Measurements from ENCODE around the gene FAM3C. TPM values are rescaled to one million over a fixed set of nuclear protein-coding genes. Genes with fewer than 3 reads are reported as not detected.
"Not testable (repeated sequence)": the region's sequence is repeated elsewhere in the genome, so short reads cannot be mapped to it uniquely, and the experiment has no call there.

FAM3C gene
- total RNA-seq, 1 donor from 2014 or later: 117 TPM

DNA sequence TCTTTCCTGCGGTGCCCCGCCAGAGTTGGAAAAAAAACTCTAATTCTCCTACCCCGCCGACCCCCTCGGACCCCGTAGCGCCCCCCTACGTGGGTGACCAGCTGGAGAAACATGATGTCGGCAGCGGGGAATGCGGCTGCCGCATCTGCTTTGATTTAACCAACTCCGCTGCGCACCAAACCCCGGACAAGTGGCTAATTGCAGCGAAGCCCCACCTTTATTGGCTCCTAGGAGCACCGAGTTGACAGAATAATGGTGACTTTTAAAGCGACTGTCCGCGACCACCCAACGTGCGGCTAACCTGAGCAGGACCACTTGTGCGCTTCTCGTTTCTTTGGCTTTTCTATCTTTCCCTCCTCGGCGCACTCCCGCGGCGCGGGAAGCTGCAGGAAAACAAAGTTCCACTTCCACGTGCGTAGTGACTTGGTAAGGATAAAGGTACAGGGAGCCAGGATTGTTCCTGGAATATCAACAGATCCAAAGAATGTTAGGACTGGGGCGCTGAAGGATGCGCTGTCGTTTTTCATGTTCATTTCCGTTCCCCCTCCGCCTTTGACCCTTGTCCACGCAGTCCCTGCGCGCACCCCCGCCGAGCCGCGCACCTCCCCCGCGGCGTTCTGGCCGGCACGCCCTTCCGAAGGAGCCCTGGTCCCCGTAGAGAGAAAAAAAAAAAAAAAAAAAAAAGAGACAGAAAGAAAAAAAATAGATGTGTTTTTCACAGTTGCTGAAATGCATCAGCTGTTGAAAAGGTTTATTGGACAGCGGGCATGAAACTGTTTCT, 65.9 kb downstream of the FAM3C start:
- DNase-seq: no peak

DNA sequence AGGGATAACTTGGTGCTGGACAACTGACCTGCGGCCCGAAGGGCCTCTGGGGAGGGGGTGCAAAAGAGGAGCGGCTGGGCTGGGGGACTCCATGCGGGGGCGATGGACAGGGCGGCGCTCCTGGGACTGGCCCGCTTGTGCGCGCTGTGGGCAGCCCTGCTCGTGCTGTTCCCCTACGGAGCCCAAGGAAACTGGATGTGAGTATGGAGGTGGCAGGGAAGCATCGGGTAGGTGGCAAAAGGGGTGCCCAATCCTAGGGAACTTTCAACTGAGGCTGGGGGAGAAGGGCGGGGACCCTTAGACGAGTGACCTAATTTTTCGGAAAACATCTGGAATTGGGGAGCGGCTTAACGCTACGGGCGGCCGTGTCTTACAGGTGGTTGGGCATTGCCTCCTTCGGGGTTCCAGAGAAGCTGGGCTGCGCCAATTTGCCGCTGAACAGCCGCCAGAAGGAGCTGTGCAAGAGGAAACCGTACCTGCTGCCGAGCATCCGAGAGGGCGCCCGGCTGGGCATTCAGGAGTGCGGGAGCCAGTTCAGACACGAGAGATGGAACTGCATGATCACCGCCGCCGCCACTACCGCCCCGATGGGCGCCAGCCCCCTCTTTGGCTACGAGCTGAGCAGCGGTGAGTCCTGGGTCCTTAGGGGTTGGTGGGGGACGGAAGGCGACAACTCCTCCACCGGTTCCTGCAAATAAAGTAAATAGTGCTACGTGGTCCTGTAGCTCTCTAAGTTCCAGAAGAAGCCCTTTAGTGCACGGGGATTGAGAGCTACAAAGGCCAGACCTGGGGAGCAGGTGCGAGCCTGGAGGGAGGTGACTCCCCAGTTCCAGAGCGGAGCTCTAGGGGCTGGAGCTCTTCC, 66.7 kb downstream of the FAM3C start:
- DNase-seq: no peak

DNA sequence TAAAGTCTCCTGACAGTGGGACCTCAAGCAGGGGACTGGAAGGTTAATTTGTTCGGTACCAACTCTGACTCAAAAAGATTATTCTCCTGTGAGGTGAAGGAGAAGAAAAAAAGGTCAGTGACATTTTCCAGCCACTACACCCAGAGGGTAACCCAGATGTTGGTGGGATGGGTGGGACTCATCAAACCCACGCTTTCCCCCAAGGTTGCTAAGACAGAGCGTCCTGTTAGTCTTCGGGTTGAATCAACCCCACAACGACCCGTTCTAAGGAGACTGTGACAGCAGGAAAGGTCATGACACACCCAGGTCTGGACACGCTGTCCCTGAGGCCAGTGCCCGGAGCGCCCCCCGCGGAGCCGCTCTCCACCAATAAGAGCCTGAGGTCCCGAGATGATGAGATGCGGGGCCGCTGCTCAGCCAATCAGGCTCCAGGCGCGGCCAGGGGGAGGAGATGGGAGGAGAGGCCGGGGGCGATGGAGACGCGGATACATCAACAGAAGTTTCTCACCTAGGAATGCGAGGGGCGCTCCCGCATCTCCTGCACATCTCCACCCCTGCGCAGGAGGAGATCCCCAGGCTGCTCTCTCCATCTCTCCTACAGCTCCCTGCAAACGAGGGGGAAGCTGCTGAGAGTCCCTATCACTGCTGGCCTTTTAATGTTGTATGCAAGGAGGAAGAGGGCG, 67.5 kb downstream of the FAM3C start, which contains the start of gene WNT16:
Gene WNT16, plus strand, starts transcription at position 493 of the 683 bp plus-strand sequence. CDS start 293 bp downstream, outside the sequence.
- DNase-seq: no peak

DNA sequence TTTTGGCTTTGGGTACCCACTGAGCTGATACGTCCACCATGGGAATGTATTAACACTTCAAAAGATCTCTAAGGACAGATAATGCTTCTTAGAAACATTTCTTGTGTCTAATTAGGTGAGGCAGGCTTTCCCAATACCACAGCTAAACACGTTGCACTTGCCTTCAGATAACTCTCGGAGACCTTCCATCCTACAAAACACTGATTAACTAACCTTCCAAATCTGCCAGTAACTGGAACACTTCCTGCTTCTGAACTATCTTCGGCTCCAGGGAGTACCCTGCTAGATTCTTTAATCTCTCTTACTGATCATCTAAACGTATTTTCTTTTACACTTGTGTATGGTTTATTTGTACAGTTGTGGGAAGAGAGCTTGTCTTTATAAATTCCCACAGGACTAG, 68.4 kb downstream of the FAM3C start:
- DNase-seq: no peak

GRCh38 chr7:121323515-121324302, 72.4 kb downstream of the FAM3C start:
- no peak for DNase-seq

DNA sequence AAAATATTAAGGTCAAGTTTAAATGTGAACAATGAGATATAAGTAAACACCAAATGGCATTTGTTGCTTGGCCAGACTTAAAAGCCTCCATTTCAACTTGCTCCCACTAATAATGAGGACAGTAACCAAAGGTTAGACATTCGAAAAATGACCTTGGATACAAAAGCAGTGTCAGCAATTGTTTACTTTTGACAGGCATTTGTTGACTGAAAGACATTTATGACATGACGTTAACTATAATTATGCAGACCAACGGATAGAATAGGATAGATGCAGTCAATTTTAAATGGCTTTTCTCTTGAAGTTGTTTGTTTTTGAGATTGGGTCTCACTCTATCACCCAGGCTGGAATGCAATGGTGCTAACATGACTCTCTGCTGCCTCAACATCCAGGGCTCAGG, 73.6 kb downstream of the FAM3C start:
- DNase-seq: no peak

DNA sequence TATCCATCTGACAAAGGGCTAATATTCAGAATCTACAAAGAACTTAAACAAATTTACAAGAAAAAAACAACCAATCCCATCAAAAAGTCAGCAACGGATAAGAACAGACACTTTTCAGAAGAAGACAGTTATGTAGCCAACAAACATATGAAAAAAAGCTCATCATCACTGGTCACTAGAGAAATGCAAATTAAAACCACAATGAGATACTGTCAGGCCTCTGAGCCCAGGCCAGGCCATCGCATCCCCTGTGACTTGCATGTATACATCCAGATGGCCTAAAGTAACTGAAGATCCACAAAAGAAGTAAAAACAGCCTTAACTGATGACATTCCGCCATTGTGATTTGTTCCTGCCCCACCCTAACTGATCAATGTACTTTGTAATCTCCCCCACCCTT, 80.9 kb downstream of the FAM3C start:
- not testable (repeated sequence) for DNase-seq

- no peak for DNase-seq
Measured at GRCh38 chr7:121313793-121314676, 82.1 kb downstream of the FAM3C start.

GRCh38 chr7:121313220-121313792, 82.8 kb downstream of the FAM3C start:
- no peak for DNase-seq

GRCh38 chr7:121307021-121307574, 89.0 kb downstream of the FAM3C start:
- no peak for DNase-seq

DNA sequence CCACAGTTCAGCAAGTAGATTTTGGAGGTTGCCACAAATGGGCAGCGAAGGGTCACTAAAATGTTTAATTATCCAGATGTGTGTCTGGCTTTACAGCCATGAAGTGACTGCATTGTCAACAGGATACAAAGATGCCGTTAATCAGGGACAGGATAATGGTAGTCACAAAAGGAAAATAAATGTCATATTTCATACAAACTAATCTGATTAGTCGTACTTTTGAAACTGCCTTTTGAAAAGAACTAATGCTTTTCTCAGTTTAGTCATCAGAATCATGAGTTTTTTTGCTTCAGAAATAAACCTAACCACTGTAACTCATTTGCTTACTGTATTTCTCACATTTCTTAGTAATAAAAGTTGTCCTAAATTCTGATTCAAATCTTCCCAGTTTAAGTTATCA, 89.5 kb downstream of the FAM3C start:
- DNase-seq: no peak

- DNase-seq: no peak
Measured at GRCh38 chr7:121305109-121305508, 91.0 kb downstream of the FAM3C start.

DNA sequence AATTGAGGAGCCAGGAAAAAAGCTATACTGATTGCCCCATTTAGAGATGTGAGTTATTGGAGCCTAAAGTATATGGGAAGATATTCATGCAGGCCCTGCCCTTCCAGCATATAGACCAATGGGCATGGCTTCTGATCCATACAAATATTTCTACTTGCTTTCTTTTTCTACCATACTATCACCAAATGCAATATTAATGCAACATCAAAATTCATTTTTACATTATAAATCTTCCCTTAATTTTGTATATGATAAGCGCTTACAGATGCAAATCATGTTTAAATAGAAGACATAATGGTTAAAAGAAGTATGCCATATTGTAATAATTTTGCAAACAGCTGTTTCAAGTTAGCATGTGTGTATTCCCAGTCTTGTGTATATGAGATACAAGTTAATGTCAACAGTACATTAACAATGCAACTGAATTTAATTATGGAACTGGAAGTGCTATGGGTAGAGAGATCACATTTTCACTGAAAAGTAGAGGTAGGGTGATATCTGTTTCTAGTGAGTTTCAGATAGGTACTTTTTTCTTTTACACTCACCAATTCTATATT, 91.9 kb downstream of the FAM3C start:
- DNase-seq: no peak

- no peak for DNase-seq
Measured at GRCh38 chr7:121303422-121304101, 92.5 kb downstream of the FAM3C start.

- DNase-seq: no peak
Measured at GRCh38 chr7:121302214-121302745, 93.8 kb downstream of the FAM3C start.

DNA sequence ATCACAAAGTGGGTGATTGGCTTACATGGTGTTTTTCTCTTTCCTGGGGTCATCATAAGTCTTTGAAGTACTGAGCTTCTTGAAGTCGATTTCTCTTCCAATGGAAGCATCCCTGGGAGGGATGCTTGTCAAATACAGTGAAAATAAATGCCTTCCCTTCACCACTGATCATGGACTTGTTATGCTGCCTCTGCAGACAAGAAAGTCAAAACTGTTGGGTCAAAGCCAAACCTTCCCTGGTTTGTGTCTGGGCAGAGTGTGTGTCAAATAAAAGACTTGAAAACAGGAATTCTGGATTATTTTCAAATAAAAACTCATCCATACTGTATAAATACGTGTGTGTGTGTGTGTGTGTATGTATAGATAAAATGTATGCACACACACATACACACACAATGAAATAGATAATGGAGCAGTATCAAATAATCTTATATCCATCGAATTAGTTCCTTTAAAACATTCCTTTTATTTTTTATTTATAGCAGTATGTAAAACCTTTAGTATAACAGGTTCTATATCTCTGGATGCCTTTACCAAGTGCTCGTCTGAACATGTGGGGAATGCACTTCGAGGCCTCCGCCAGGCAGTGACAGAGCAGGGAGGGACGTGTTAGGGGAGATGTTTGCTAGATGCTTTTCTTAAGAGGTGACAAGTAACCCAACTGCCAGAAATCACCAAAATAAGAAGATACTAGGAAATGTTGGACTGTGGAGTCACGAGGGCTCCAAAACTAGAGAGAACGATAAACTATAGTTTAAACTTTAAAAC, 94.5 kb downstream of the FAM3C start:
- no peak for DNase-seq

DNA sequence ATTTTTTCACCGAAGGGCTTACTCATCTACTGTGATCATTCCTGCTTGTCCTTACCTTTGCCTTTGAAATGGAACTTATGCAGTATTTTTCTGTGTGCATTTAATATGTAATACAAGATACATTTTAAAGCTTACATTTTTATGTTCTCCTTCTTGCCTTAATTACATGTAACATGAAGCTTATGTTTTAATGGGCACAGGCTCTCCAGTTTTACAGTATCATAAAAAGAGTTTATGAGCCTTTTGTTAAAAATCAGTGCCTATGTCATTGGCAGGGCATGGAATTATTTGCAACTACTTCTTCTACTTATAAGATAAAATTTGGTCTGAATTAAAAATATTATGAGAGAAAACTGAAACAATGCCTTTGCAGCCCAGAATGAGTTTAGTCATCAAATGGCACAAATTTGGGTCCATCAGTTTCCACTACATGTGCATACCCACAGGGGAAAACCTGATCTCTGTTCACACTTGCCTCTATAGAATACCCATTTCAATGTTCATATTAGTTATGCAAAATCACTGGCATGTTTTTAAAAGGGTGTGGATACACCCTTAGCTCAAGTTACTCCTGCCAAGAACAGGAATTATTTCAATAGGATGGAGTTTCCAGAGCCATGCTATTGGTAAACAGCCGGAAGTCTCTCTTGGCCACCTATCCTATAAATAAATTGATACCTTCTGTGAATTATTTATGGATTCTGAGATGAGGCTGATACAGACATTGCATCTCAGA, 95.3 kb downstream of the FAM3C start:
- no peak for DNase-seq

Data from occipital lobe (tissue), 2 donors.